Activated naive CD4-positive, alpha-beta T cell treated with anti-CD3 and anti-CD28 coated beads, Interleukin-2, amount 50 U/mL, for 24 hours (primary cell): ENCODE data around the gene AXIN2.

ENCODE experiments used
- H3K27ac Mint-ChIP-seq: one replicate; pipeline ENCODE4 v1.8.0; 2021; ENCODE audit warnings: mild to moderate bottlenecking, mixed read lengths
- H3K27me3 Mint-ChIP-seq: one replicate; pipeline ENCODE4 v1.8.0; 2021; ENCODE audit warnings: mixed read lengths
- H3K36me3 Mint-ChIP-seq: one replicate; pipeline ENCODE4 v1.8.0; 2021; ENCODE audit warnings: mixed read lengths
- H3K4me1 Mint-ChIP-seq: one replicate; pipeline ENCODE4 v1.8.0; 2021; ENCODE audit warnings: mixed read lengths
- H3K4me3 Mint-ChIP-seq: one replicate; pipeline ENCODE4 v1.8.0; 2021; ENCODE audit warnings: mild to moderate bottlenecking, mixed read lengths
- H3K9me3 Mint-ChIP-seq: one replicate; pipeline ENCODE4 v1.8.0; 2021; ENCODE audit warnings: mixed read lengths

AXIN2 gene

GRCh38 chr17:65560628-65561451 is 608 bp downstream of the AXIN2 start:
- Mint-ChIP-seq H3K27ac (peak overlapping the region; percentile 82), H3K27me3 (no peaks in the 10 kb centered on the region), H3K36me3 (no peaks in the 10 kb centered on the region), H3K9me3 (no peaks in the 10 kb centered on the region), H3K4me3 (peak overlapping the region; percentile 83), H3K4me1 (peaks cover 37% of the 10 kb centered on the region)

- H3K4me3 Mint-ChIP-seq = peak overlapping the region; percentile 23
- H3K27ac Mint-ChIP-seq = no peak overlapping the region
- no peaks in the 10 kb centered on the region for H3K9me3 Mint-ChIP-seq
- H3K27me3 Mint-ChIP-seq = no peaks in the 10 kb centered on the region
- H3K36me3 Mint-ChIP-seq = no peaks in the 10 kb centered on the region
- H3K4me1 Mint-ChIP-seq = peaks cover 34% of the 10 kb centered on the region
Observed at GRCh38 chr17:65559804-65560627, 1.4 kb downstream of the AXIN2 start.

- peak overlapping the region; percentile 81 for H3K27ac Mint-ChIP-seq
Observed at GRCh38 chr17:65559461-65559803, 2.0 kb downstream of the AXIN2 start.

GRCh38 chr17:65558683-65559460 is 2.6 kb downstream of the AXIN2 start:
- Mint-ChIP-seq H3K4me1 (peaks cover 27% of the 10 kb centered on the region), H3K9me3 (no peaks in the 10 kb centered on the region), H3K4me3 (no peak overlapping the region), H3K27me3 (no peaks in the 10 kb centered on the region), H3K27ac (peak overlapping the region; percentile 81), H3K36me3 (no peaks in the 10 kb centered on the region)

More at GRCh38 chr17:65559461-65559803, 2.0 kb downstream of the AXIN2 start:
- Mint-ChIP-seq H3K4me1 (peaks cover 33% of the 10 kb centered on the region), H3K4me3 (no peak overlapping the region), H3K27me3 (no peaks in the 10 kb centered on the region), H3K9me3 (no peaks in the 10 kb centered on the region), H3K36me3 (no peaks in the 10 kb centered on the region)

- Mint-ChIP-seq H3K27me3 (no peaks in the 10 kb centered on the region), H3K4me1 (peaks cover 25% of the 10 kb centered on the region), H3K36me3 (no peaks in the 10 kb centered on the region), H3K27ac (peak overlapping the region; percentile 30), H3K4me3 (no peak overlapping the region), H3K9me3 (no peaks in the 10 kb centered on the region)
Observed at GRCh38 chr17:65558311-65558682, 3.2 kb downstream of the AXIN2 start.

GRCh38 chr17:65557349-65558310 is 3.8 kb downstream of the AXIN2 start:
- H3K36me3 Mint-ChIP-seq = no peaks in the 10 kb centered on the region

GRCh38 chr17:65556910-65557348 is 4.5 kb downstream of the AXIN2 start:
- Mint-ChIP-seq H3K4me1 (peaks cover 25% of the 10 kb centered on the region), H3K27me3 (no peaks in the 10 kb centered on the region), H3K27ac (no peak overlapping the region), H3K9me3 (no peaks in the 10 kb centered on the region), H3K36me3 (no peaks in the 10 kb centered on the region), H3K4me3 (no peak overlapping the region)

More at GRCh38 chr17:65557349-65558310, 3.8 kb downstream of the AXIN2 start:
- H3K4me1 Mint-ChIP-seq = peaks cover 24% of the 10 kb centered on the region
- H3K27ac Mint-ChIP-seq = no peak overlapping the region
- no peaks in the 10 kb centered on the region for H3K9me3 Mint-ChIP-seq
- H3K27me3 Mint-ChIP-seq = no peaks in the 10 kb centered on the region
- H3K4me3 Mint-ChIP-seq = no peak overlapping the region

- Mint-ChIP-seq H3K4me1 (peaks cover 27% of the 10 kb centered on the region), H3K9me3 (no peaks in the 10 kb centered on the region), H3K27me3 (no peaks in the 10 kb centered on the region), H3K4me3 (peak overlapping the region; percentile 15), H3K36me3 (no peaks in the 10 kb centered on the region), H3K27ac (peak overlapping the region; percentile 14)
Observed at GRCh38 chr17:65556014-65556909, 5.2 kb downstream of the AXIN2 start.

GRCh38 chr17:65554553-65555223 is 6.8 kb downstream of the AXIN2 start:
- H3K27me3 Mint-ChIP-seq = no peaks in the 10 kb centered on the region
- H3K9me3 Mint-ChIP-seq = no peaks in the 10 kb centered on the region
- H3K36me3 Mint-ChIP-seq = peaks cover 7% of the 10 kb centered on the region
- H3K27ac Mint-ChIP-seq = no peak overlapping the region
- H3K4me3 Mint-ChIP-seq = no peak overlapping the region
- H3K4me1 Mint-ChIP-seq = peaks cover 42% of the 10 kb centered on the region

GRCh38 chr17:65553646-65554552 is 7.5 kb downstream of the AXIN2 start:
- peak overlapping the region; percentile 63 for H3K27ac Mint-ChIP-seq
- no peaks in the 10 kb centered on the region for H3K27me3 Mint-ChIP-seq

GRCh38 chr17:65553009-65553645 is 8.3 kb downstream of the AXIN2 start:
- Mint-ChIP-seq H3K27ac (peak overlapping the region; percentile 63), H3K4me1 (peaks cover 51% of the 10 kb centered on the region), H3K9me3 (no peaks in the 10 kb centered on the region), H3K27me3 (no peaks in the 10 kb centered on the region), H3K36me3 (peaks cover 17% of the 10 kb centered on the region), H3K4me3 (peak overlapping the region; percentile 68)

More at GRCh38 chr17:65553646-65554552, 7.5 kb downstream of the AXIN2 start:
- H3K4me3 Mint-ChIP-seq = peak overlapping the region; percentile 68
- peaks cover 43% of the 10 kb centered on the region for H3K4me1 Mint-ChIP-seq
- peaks cover 14% of the 10 kb centered on the region for H3K36me3 Mint-ChIP-seq
- H3K9me3 Mint-ChIP-seq = no peaks in the 10 kb centered on the region

GRCh38 chr17:65552214-65552613 is 9.2 kb downstream of the AXIN2 start:
- Mint-ChIP-seq H3K4me1 (peaks cover 60% of the 10 kb centered on the region), H3K27ac (peak overlapping the region; percentile 84), H3K9me3 (no peaks in the 10 kb centered on the region), H3K4me3 (peak overlapping the region; percentile 55), H3K36me3 (peaks cover 22% of the 10 kb centered on the region), H3K27me3 (no peaks in the 10 kb centered on the region)
